Mesenchymal stem cell (in vitro differentiated cells and primary cell): ENCODE results near the gene NPLOC4.

Experiments used
- DNase-seq: peaks from one replicate; pipeline ENCODE4 v3.0.0-alpha.2; 2013
- H2AFZ ChIP-seq: one replicate; pipeline ENCODE4 v1.6.1; 2013; ENCODE audit warnings: low read depth, mild to moderate bottlenecking, control low read depth, inconsistent platforms, low read length, moderate library complexity
- H2AK5ac ChIP-seq: 2 replicates; pipeline ENCODE4 v1.6.1; 2013; ENCODE audit warnings: low read length, moderate library complexity, mild to moderate bottlenecking, inconsistent platforms; ENCODE audit not compliant: severe bottlenecking
- H2BK120ac ChIP-seq: one replicate; pipeline ENCODE4 v1.6.1; 2013; ENCODE audit warnings: low read depth, mild to moderate bottlenecking, inconsistent platforms, low read length, moderate library complexity
- H2BK12ac ChIP-seq, 2 experiments: one replicate each; pipeline ENCODE4 v1.6.1; 2013; ENCODE audit warnings: inconsistent platforms in 2 of 2, low read length in 2 of 2, mild to moderate bottlenecking in 2 of 2, moderate library complexity in 2 of 2, control low read depth in 1 of 2
- H2BK15ac ChIP-seq: one replicate; pipeline ENCODE4 v1.6.1; 2013; ENCODE audit warnings: mild to moderate bottlenecking, low read depth, inconsistent platforms; ENCODE audit not compliant: poor library complexity, severe bottlenecking
- H2BK5ac ChIP-seq: 2 replicates; pipeline ENCODE4 v1.6.1; 2013; ENCODE audit warnings: low read depth, mild to moderate bottlenecking, low read length, control low read depth, inconsistent platforms; ENCODE audit not compliant: poor library complexity, severe bottlenecking
- H3K14ac ChIP-seq, 2 experiments: one replicate each; pipeline ENCODE4 v1.6.1; 2013; ENCODE audit warnings: inconsistent platforms in 2 of 2, low read length in 2 of 2, control low read depth in 1 of 2, mild to moderate bottlenecking in 1 of 2, moderate library complexity in 1 of 2
- H3K18ac ChIP-seq, 2 experiments: one replicate each; pipeline ENCODE4 v1.6.1; 2013; ENCODE audit warnings: inconsistent platforms in 2 of 2, low read length in 2 of 2, control low read depth in 1 of 2, low read depth in 1 of 2, mild to moderate bottlenecking in 1 of 2
- H3K23ac ChIP-seq, 2 experiments: one replicate each; pipeline ENCODE4 v1.6.1; 2013; ENCODE audit warnings: inconsistent platforms in 2 of 2, low read length in 2 of 2, mild to moderate bottlenecking in 2 of 2, moderate library complexity in 2 of 2, control low read depth in 1 of 2
- H3K27ac ChIP-seq: 2 replicates; pipeline ENCODE4 v1.5.1; 2013; ENCODE audit warnings: mild to moderate bottlenecking, moderate library complexity, low read length, control low read depth, inconsistent platforms; ENCODE audit not compliant: poor library complexity, severe bottlenecking
- H3K27me3 ChIP-seq, 2 experiments: 2 replicates each; pipeline versions ENCODE4 v1.6.1 to v1.7.0; 2013; ENCODE audit warnings: low read length in 2 of 2, mild to moderate bottlenecking in 2 of 2, moderate library complexity in 2 of 2, control low read depth in 1 of 2, inconsistent platforms in 1 of 2; ENCODE audit not compliant: control insufficient read depth in 1 of 2, insufficient read depth in 1 of 2
- H3K36me3 ChIP-seq, 2 experiments: 2 replicates each; pipeline versions ENCODE4 v1.6.1 to v1.7.0; 2013; ENCODE audit warnings: low read length in 2 of 2, control low read depth in 1 of 2, inconsistent platforms in 1 of 2, low read depth in 1 of 2, mild to moderate bottlenecking in 1 of 2; ENCODE audit not compliant: insufficient read depth in 2 of 2, control insufficient read depth in 1 of 2
- H3K4ac ChIP-seq, 2 experiments: one replicate each; pipeline ENCODE4 v1.6.1; 2013; ENCODE audit warnings: inconsistent platforms in 2 of 2, low read length in 2 of 2, mild to moderate bottlenecking in 2 of 2, moderate library complexity in 2 of 2, control low read depth in 1 of 2, low read depth in 1 of 2
- H3K4me1 ChIP-seq: 2 replicates; pipeline ENCODE4 v1.6.1; 2013; ENCODE audit warnings: low read depth, low read length, control low read depth; ENCODE audit not compliant: control insufficient read depth, insufficient read depth
- H3K4me2 ChIP-seq: 2 replicates; pipeline ENCODE4 v1.6.1; 2013; ENCODE audit warnings: low read length, mild to moderate bottlenecking, inconsistent platforms; ENCODE audit not compliant: poor library complexity, severe bottlenecking
- H3K4me3 ChIP-seq, 2 experiments: 2 replicates each; pipeline versions ENCODE4 v1.5.1 to v1.7.0; 2013; ENCODE audit warnings: low read length in 2 of 2, mild to moderate bottlenecking in 2 of 2, control low read depth in 1 of 2, low read depth in 1 of 2; ENCODE audit not compliant: insufficient read depth in 1 of 2
- H3K79me1 ChIP-seq: replicated peaks from 2 replicates; pipeline ENCODE4 v1.6.1; 2013; ENCODE audit warnings: mild to moderate bottlenecking, control low read depth, low read length, inconsistent platforms; ENCODE audit not compliant: poor library complexity, severe bottlenecking
- H3K9ac ChIP-seq: 2 replicates; pipeline ENCODE4 v1.7.0; 2013; ENCODE audit warnings: mild to moderate bottlenecking, low read length, moderate library complexity
- H3K9me3 ChIP-seq: 2 replicates; pipeline ENCODE4 v1.7.0; 2013; ENCODE audit warnings: mild to moderate bottlenecking, low read length; ENCODE audit not compliant: control insufficient read depth
- H4K8ac ChIP-seq: one replicate; pipeline ENCODE4 v1.6.1; 2013; ENCODE audit warnings: inconsistent platforms, mild to moderate bottlenecking, low read length, moderate library complexity
- H4K91ac ChIP-seq: one replicate; pipeline ENCODE4 v1.6.1; 2013; ENCODE audit warnings: mild to moderate bottlenecking, low read length, inconsistent platforms
- WGBS: methylation state at CpG from one replicate; pipeline ENCODE4 v1.1.7; 2013; ENCODE audit warnings: mixed read lengths; 5-methylcytosine and 5-hydroxymethylcytosine counted together

NPLOC4 gene

GRCh38 chr17:81647640-81648012 is 10.7 kb upstream of the NPLOC4 start:
- no peak overlapping the region for H3K27ac ChIP-seq
- H3K4me2 ChIP-seq, result no peak overlapping the region
- H3K36me3 ChIP-seq, result peaks cover 4 to 5% of the 10 kb centered on the region in 2 experiments
- H3K9ac ChIP-seq, result no peak overlapping the region
- H4K91ac ChIP-seq, result peak overlapping the region; percentile 7
- H4K8ac ChIP-seq, result no peak overlapping the region
- no peak overlapping the region for H2AFZ ChIP-seq
- WGBS, result 30% methylated on average over 21 of the region's 21 CpGs
- H2BK5ac ChIP-seq, result no peak overlapping the region
- no peak for DNase-seq
- peaks cover 19% of the 10 kb centered on the region for H3K4me1 ChIP-seq
- H3K79me1 ChIP-seq, result no peaks in the 10 kb centered on the region
- H3K23ac ChIP-seq, result no peak overlapping the region
- peaks cover 21 to 23% of the 10 kb centered on the region in 2 experiments for H3K27me3 ChIP-seq
- H3K4me3 ChIP-seq, result peak overlapping the region in 1 of 2 experiments; percentile 47
- no peak overlapping the region for H2BK15ac ChIP-seq
- no peak overlapping the region for H3K4ac ChIP-seq
- no peak overlapping the region for H3K14ac ChIP-seq
- no peak overlapping the region for H2BK12ac ChIP-seq
- no peak overlapping the region for H2AK5ac ChIP-seq
- H3K9me3 ChIP-seq, result no peaks in the 10 kb centered on the region
- H3K18ac ChIP-seq, result peak overlapping the region in 1 of 2 experiments; percentile 42
- no peak overlapping the region for H2BK120ac ChIP-seq

GRCh38 chr17:81646869-81647600 is 10.1 kb upstream of the NPLOC4 start:
- no peak overlapping the region for H2BK5ac ChIP-seq

GRCh38 chr17:81644976-81645952 is 8.4 kb upstream of the NPLOC4 start:
- no peak for DNase-seq
- H3K4me3 ChIP-seq, result no peak overlapping the region
- H2BK15ac ChIP-seq, result no peak overlapping the region
- no peak overlapping the region for H2AFZ ChIP-seq
- H3K4me2 ChIP-seq, result no peak overlapping the region
- WGBS, result 89% methylated on average over 28 of the region's 29 CpGs
- no peak overlapping the region for H4K8ac ChIP-seq
- no peaks in the 10 kb centered on the region for H3K9me3 ChIP-seq
- H4K91ac ChIP-seq, result peak overlapping the region; percentile 34
- no peak overlapping the region for H3K18ac ChIP-seq
- H3K27me3 ChIP-seq, result peaks cover 21 to 23% of the 10 kb centered on the region in 2 experiments
- no peak overlapping the region for H2BK120ac ChIP-seq
- no peaks in the 10 kb centered on the region for H3K79me1 ChIP-seq
- no peak overlapping the region for H3K23ac ChIP-seq
- H3K4ac ChIP-seq, result no peak overlapping the region
- H3K36me3 ChIP-seq, result peaks cover 4 to 5% of the 10 kb centered on the region in 2 experiments
- H3K4me1 ChIP-seq, result peaks cover 15% of the 10 kb centered on the region
- no peak overlapping the region for H2AK5ac ChIP-seq
- H2BK5ac ChIP-seq, result no peak overlapping the region
- no peak overlapping the region for H3K27ac ChIP-seq
- H3K9ac ChIP-seq, result no peak overlapping the region
- no peak overlapping the region for H2BK12ac ChIP-seq
- no peak overlapping the region for H3K14ac ChIP-seq

More at GRCh38 chr17:81646869-81647600, 10.1 kb upstream of the NPLOC4 start:
- no peak overlapping the region for H4K8ac ChIP-seq
- 74% methylated on average over 12 of the region's 12 CpGs for WGBS
- peaks cover 4 to 5% of the 10 kb centered on the region in 2 experiments for H3K36me3 ChIP-seq
- no peak overlapping the region for H3K9ac ChIP-seq
- H3K79me1 ChIP-seq, result no peaks in the 10 kb centered on the region
- no peak overlapping the region for H2BK15ac ChIP-seq
- H3K9me3 ChIP-seq, result no peaks in the 10 kb centered on the region
- no peak overlapping the region for H2AK5ac ChIP-seq
- H3K14ac ChIP-seq, result no peak overlapping the region
- H3K4ac ChIP-seq, result no peak overlapping the region
- H2AFZ ChIP-seq, result no peak overlapping the region
- peaks cover 24% of the 10 kb centered on the region for H3K4me1 ChIP-seq
- no peak overlapping the region for H3K4me3 ChIP-seq
- peaks cover 21 to 23% of the 10 kb centered on the region in 2 experiments for H3K27me3 ChIP-seq
- H2BK120ac ChIP-seq, result no peak overlapping the region
- no peak overlapping the region for H3K18ac ChIP-seq
- H4K91ac ChIP-seq, result no peak overlapping the region
- no peak overlapping the region for H3K23ac ChIP-seq
- no peak overlapping the region for H3K4me2 ChIP-seq
- no peak overlapping the region for H2BK12ac ChIP-seq
- no peak overlapping the region for H3K27ac ChIP-seq
- DNase-seq, result no peak

- H3K18ac ChIP-seq, result no peak overlapping the region
- peaks cover 4 to 5% of the 10 kb centered on the region in 2 experiments for H3K36me3 ChIP-seq
- no peak overlapping the region for H3K4me2 ChIP-seq
- H3K14ac ChIP-seq, result no peak overlapping the region
- H3K79me1 ChIP-seq, result no peaks in the 10 kb centered on the region
- 93% methylated on average over 15 of the region's 15 CpGs for WGBS
- no peak overlapping the region for H3K4ac ChIP-seq
- no peak overlapping the region for H3K4me3 ChIP-seq
- H2BK120ac ChIP-seq, result no peak overlapping the region
- H3K4me1 ChIP-seq, result peaks cover 13% of the 10 kb centered on the region
- DNase-seq, result no peak
- no peak overlapping the region for H2AK5ac ChIP-seq
- H2AFZ ChIP-seq, result no peak overlapping the region
- H2BK15ac ChIP-seq, result no peak overlapping the region
- no peak overlapping the region for H2BK5ac ChIP-seq
- no peak overlapping the region for H2BK12ac ChIP-seq
- peaks cover 21 to 23% of the 10 kb centered on the region in 2 experiments for H3K27me3 ChIP-seq
- H3K23ac ChIP-seq, result no peak overlapping the region
- H4K8ac ChIP-seq, result no peak overlapping the region
- no peak overlapping the region for H3K9ac ChIP-seq
- H4K91ac ChIP-seq, result no peak overlapping the region
- no peaks in the 10 kb centered on the region for H3K9me3 ChIP-seq
- no peak overlapping the region for H3K27ac ChIP-seq
Measured at GRCh38 chr17:81644496-81644895, 7.6 kb upstream of the NPLOC4 start.
